ENCODE measurements around the gene PPM1H. TPM values are rescaled to one million over a fixed set of nuclear protein-coding genes. Genes with fewer than 3 reads are reported as not detected.

The PPM1H gene
- total RNA-seq, 1 experiment from 2014 or later: 58.4 TPM

DNA sequence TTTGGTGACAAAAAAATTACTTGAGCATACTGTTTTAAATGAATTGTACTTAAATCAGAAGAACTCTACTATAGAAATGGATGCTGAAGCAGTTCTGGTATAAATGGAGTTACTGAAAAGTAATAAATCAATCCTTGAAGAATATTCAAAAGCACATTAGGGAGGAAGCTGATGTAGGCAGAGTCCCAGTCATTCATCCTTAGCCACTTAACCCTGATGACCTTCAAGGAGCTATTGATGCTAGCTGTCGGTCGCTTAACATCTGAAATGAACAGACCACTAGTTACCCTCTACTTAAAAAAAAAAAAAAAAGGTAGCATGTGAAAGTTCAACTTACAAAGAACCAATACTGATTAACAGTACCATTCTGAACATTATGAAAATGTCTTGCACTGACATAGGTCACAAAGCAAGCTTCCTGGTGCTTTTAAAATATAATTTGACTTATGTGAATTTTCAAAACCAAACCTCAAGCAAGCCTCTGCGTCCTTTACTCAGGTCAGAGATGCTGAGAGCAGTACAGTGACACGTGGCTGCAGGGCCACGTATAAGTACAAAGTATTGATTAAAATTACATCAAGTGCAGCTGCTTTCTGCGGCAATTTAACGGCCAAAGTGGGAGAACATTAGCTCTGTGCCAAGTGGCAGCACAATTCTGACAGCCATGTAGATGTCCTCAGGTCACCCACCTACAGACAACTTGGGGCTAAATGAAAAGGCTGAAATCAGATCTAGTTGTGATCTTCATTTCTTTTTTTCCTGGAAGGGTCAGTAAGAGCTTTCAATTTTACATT, 18.1 kb downstream of the PPM1H start:
- in situ Hi-C loops (cut with HindIII; ENCODE audit: low pct_unique_long_range_greater_than_20kb, low sequenced_read_pairs): no loop called here
- no peak for DNase-seq (ENCODE audit: low read depth, low spot score)

DNA sequence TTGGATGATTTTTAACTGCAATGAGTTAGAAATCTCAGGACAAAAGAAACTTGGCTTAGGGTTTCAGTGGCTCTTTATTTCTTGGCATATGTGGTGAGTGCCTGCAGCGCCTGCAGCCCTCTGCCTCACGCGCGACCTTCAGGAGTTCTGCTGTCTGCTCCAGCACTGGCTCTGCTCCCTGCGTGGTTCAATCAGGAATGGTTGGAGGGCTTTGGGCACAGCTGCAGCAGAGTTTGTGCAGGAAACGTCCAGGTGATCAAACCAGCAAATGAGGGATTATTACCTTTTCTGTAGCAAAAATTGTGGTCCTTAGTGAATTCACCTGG, 19.8 kb downstream of the PPM1H start:
- in situ Hi-C loops (cut with HindIII; ENCODE audit: low pct_unique_long_range_greater_than_20kb, low sequenced_read_pairs): no loop called here
- no peak for DNase-seq (ENCODE audit: low read depth, low spot score)

DNA sequence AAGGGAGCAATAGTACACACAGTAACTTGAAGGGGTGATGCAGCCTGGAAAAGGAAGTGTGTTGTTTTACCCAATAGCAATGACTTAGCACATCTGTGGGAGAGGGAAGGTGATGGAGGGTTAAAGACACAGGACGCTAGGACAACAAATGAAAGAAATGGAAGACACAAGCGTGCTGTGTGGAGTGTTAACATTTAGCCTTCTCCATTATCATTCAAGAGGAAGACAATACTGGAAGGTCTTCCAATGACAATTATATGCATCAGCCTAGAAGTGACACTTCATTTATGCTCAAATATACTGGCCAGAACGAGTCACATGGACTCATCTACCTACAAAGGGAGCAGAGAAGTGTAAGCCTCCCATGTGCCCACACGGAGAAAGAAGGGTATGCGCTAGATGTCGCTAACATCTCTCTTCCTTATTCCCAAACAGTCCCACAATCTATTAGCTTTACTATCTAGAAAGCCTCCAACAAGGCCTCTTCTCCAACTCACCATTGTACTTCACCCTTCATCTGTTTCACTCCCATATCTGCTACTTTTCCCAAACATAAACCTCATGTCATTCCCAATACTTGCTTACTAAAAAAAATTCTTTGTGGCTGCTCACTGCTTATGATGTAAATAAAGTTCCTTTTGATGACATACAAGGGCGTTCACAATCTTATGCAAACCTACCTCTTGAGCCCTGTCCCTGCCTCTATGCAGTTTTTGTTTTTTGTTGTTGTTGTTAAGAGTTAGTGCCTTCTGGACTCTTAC, 20.3 kb downstream of the PPM1H start:
- no peak for DNase-seq (ENCODE audit: low read depth, low spot score)
- in situ Hi-C loops (cut with HindIII; ENCODE audit: low pct_unique_long_range_greater_than_20kb, low sequenced_read_pairs): no loop called here

DNA sequence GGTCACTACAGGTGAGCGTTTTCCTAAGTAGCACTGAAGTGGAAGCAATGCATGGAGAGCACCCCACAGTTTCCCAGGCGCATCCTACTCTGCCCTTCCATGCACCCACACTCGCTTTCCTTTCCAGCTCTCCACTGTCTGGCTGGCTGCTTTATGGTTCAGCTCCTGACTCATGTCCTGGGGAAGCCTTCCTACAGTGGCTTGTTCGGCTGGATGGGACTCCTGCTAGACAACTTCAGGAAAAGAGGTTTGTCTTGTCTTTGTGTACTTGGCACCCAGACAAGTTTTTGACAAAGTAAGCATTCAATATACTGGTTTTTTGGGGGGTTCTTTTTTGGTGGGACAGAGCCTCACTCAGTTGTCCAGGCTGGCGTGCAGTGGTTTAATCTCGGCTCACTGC, 21.6 kb downstream of the PPM1H start:
- DNase-seq (ENCODE audit: low read depth, low spot score): no peak
- in situ Hi-C loops (cut with HindIII; ENCODE audit: low pct_unique_long_range_greater_than_20kb, low sequenced_read_pairs): no loop called here

DNA sequence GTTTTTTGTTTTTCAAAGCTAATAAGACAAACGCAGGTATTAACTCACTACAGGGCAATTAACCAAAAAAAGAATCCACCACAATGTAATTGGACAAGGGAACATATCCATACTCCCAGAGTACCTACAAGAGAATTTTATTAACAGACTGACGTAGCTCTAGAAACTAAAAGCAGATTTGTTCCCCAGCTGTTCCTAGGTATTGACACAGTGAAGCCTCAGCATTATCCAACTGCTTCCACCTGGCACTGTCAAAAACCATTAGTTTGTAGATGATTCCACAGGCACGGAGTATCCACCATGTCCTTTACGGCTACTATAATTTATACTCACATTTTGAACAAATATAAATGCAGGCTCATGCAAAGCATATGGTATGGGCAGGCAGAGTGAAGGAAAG, 22.3 kb downstream of the PPM1H start:
- in situ Hi-C loops (cut with HindIII; ENCODE audit: low pct_unique_long_range_greater_than_20kb, low sequenced_read_pairs): no loop called here
- no peak for DNase-seq (ENCODE audit: low read depth, low spot score)

DNA sequence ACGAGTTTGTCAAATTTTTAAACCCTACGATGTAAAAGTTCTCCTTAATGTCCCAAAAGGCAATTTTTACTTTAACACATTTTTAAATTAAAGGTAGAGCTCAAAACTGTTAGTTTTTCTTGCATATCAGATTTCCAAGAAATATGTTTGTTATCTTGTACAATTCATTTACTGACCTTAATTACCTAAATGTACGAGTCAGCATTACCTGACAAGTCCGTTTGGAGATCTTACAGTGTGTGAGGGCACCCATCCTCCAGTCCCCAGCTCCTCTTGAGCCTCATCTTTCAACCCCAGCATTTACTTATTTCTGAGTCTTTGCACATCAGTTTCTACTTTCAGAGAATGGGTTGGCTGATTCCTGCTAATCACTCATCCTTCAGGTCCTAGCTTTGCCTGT, 23.7 kb downstream of the PPM1H start:
- in situ Hi-C loops (cut with HindIII; ENCODE audit: low pct_unique_long_range_greater_than_20kb, low sequenced_read_pairs): no loop called here
- DNase-seq (ENCODE audit: low read depth, low spot score): no peak

DNA sequence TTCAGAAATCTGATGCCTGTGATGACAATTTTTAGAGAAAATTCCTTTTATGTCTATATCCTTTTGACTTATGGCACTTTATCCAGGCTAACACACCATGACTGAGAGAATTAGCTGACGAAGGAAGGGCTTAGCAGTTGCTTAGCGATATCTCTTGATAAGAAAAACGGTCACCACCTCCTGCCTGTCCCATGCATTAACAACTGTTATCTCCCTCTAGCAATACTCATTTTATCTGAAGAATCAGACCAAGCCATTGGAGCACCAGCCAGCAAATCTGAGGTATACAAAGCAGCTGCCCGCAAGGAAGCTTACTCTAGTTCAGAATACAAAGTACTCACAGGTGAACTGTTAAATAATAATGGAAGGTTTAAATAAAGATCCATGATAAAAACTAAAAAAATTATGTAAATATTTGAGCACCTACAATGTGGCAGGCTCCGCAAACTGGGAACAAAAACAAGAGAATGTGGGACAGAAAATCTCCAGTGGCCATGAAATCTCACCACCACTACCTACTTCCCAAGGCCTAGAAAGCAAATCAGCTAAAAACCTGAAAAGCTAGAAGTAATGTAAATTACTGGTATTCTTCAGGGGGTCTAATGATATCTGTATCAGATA, 24.3 kb downstream of the PPM1H start:
- DNase-seq (ENCODE audit: low read depth, low spot score): no peak
- in situ Hi-C loops (cut with HindIII; ENCODE audit: low pct_unique_long_range_greater_than_20kb, low sequenced_read_pairs): no loop called here

DNA sequence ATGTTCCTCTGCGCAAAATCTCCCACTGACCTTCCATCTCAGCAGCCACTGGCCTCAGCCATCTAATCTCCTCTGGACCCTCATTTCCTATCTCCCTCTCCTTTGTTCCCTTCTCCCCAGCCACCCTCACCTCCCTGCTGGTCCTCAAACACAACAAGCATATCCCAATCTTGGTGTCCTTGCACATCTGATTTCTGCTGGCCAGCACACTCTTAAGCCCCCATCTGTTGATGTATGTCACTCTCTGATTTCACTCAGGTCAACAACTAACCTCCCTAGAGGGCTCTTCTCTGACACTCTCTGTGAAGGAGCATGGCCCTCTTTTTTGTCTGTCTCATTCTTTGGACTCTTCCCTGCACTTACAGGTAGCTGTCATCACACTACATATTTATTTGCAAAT, 25.6 kb downstream of the PPM1H start:
- in situ Hi-C loops (cut with HindIII; ENCODE audit: low pct_unique_long_range_greater_than_20kb, low sequenced_read_pairs): no loop called here
- DNase-seq (ENCODE audit: low read depth, low spot score): no peak

DNA sequence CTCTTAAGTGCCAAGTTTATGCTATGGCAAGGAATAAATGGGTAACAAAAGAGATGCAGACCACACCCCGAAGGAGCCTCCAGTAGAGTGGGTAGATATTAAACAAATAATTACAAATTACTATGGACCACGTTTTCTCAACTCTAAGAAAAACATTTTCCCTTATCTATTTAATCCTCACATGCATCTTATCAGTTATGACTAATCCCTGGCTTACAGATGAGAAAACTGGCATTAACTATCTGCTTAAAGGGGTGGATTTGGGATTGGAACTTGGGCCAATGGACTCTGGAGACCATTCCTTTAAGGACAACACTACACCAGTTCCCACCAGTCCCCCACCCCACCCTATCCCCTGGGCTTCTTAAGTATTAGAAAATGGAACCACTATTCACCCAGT, 26.3 kb downstream of the PPM1H start:
- in situ Hi-C loops (cut with HindIII; ENCODE audit: low pct_unique_long_range_greater_than_20kb, low sequenced_read_pairs): no loop called here
- DNase-seq (ENCODE audit: low read depth, low spot score): no peak

DNA sequence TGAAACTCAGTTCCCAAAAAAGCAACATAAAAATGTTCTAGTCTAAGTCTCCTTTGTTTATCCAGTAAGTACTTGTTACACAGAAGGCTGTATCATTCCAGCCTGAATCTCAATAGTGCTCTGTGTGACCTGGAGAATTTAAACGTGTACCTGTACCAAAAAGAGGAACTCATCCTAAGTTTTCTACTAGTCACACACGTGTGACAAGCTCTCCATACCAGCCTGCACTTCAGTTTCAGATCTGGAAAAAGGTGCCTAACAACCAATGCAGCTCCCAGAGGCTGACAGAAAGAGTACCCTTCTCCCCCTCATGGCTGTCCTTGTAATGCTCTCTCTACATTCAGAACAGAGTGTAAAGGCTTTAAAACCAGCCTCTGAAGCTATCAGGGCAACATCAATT, 27.4 kb downstream of the PPM1H start:
- in situ Hi-C loops (cut with HindIII; ENCODE audit: low pct_unique_long_range_greater_than_20kb, low sequenced_read_pairs): no loop called here

DNA sequence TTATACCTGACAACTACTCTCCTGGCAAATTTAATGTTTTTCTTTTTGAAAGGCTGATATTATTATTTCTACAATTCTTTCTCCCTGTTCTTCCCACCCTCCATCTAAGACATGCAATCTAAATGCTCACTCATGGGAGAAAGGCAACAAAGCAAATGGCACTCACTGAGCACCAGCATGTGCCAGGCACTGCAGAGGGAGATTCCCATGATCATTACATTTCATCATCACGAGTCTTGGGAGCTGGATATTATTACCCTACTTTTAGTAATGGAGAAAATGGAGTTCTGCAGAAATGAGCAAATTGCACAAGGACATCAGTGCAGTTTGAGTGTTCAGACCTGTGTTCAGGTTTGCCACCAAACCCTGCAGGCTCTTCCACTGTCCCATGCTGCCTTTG, 27.9 kb downstream of the PPM1H start:
- in situ Hi-C loops (cut with HindIII; ENCODE audit: low pct_unique_long_range_greater_than_20kb, low sequenced_read_pairs): no loop called here
- DNase-seq (ENCODE audit: low read depth, low spot score): no peak

More for the DNA sequence above, 27.4 kb downstream of the PPM1H start:
- DNase-seq (ENCODE audit: low read depth, low spot score): no peak

DNA sequence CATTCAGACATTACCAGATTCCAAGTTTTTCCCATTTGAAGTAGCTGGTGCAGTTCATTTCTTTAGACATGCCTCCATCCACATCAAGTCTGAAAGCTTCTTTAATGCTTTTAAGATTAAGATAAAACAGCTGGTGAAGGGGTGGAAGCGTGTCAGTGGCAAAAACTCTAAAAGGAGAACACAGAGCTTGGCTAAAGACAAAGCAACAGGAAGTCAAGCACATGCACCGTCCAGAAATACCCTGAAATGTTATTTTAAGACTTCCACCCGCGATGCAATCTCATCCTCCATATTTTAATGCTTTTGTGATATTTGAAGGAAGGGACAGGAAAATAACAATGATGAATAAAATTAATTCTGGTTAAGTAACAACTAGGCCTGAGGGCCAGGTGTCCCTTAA, 31.8 kb downstream of the PPM1H start:
- in situ Hi-C loops (cut with HindIII; ENCODE audit: low pct_unique_long_range_greater_than_20kb, low sequenced_read_pairs): no loop called here
- no peak for DNase-seq (ENCODE audit: low read depth, low spot score)

DNA sequence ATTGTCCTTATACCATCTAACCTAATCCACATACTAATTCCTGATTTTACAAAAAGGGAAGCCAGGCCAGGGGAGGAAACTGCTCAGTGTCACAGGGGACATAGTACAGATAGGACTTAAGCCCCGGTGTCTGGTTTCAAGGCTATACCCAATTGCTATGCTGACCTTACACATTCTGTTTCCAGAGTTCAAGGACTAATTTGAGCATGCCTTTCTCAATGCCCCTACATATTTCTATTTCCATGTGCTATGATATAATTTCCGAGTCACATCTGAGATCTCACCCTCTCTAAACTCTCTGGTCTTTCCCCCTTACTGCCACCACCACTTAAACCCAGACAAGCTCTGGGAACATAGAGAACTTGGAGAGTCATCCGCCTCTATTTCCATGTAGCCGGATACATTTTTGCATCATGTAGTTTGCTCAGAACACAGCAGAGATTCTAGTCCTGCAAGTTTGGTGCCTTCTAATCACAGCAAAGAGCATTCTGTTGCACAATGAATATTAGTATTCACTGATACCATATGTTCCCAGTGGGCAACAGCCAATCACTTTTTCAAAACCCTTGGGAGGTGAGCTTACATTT, 34.2 kb downstream of the PPM1H start:
- in situ Hi-C loops (cut with HindIII; ENCODE audit: low pct_unique_long_range_greater_than_20kb, low sequenced_read_pairs): no loop called here
- DNase-seq (ENCODE audit: low read depth, low spot score): no peak

DNA sequence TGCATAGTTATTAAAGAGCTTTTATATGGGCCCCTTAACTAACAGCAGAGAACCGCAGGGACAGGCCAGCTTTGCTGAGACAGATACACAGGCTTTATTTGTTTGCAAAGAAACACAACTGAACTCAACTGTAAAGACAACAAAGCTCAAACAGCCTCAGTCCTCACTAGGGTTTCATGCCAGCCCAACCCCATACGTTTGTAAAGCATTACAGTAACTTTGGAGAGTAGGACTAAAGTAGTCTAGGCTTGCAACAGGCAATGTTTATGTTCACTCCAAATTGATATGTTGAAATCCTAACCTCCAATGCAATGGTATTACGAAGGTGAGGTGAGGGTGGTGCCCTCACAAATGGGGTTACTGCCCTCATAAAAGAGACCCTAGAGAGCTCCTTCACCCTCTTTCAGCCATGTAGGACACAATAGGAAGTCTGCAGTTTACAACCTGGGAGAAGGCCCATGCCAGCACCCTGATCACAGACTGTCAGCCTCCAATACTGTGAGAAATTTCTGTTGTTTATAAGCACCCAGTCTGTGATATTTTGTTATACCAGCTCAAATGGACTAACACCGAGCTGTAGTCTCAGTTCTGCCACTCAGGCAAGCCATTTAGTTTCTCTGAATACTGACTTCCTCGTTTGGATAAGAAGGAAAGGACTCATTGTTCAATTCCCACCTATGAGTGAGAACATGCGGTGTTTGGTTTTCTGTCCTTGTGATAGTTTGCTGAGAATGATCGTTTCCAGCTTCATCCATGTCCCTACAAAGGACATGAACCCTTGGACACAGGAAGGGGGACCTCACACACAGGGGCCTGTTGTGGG, 35.2 kb downstream of the PPM1H start:
- in situ Hi-C loops (cut with HindIII; ENCODE audit: low pct_unique_long_range_greater_than_20kb, low sequenced_read_pairs): no loop called here
- peak; percentile 51 for DNase-seq (ENCODE audit: low read depth, low spot score)

DNA sequence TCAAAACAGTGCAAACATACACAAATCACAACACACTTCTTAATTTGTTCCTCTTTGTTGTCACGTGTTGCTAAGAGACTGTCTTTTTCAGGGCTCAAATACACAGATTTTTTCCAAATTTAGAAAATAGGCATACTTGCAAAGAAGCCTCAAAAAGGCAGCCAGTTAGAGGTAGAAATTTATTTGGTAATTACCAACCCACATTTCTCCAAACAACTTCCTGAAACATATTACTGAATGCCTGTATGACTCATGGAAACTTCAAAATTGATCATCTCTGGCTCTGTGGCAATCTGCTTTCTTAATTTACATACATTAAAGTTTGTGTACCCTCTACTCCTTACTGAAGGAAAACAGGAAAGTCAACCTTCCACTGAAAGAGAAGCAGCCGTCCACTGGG, 36.4 kb downstream of the PPM1H start:
- in situ Hi-C loops (cut with HindIII; ENCODE audit: low pct_unique_long_range_greater_than_20kb, low sequenced_read_pairs): no loop called here
- no peak for DNase-seq (ENCODE audit: low read depth, low spot score)

DNA sequence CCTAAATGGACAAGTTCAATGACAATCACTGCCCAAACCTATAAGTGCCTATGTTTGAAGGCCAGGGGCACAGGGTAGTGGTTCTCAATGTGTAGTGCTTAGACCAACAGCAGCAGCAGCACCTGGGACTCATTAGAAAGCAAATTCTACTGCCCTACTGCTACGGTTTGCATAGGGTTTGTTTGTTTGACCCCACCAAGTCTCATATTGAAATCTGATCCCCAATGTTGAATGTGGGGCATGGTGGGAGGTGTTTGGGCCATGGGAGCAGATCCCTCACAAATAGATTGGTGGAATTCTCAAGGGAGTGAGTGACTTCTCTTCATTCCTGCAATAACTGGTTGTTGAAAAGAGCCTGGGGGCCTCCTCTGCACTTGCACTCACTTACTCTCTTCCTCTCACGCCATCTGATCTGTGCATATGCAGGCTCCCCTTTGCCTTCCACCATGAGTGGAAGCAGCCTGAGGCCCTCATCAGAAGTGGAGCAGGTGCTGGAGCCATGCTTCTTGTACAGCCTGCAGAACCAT, 39.5 kb downstream of the PPM1H start:
- in situ Hi-C loops (cut with HindIII; ENCODE audit: low pct_unique_long_range_greater_than_20kb, low sequenced_read_pairs): no loop called here
- DNase-seq (ENCODE audit: low read depth, low spot score): no peak

DNA sequence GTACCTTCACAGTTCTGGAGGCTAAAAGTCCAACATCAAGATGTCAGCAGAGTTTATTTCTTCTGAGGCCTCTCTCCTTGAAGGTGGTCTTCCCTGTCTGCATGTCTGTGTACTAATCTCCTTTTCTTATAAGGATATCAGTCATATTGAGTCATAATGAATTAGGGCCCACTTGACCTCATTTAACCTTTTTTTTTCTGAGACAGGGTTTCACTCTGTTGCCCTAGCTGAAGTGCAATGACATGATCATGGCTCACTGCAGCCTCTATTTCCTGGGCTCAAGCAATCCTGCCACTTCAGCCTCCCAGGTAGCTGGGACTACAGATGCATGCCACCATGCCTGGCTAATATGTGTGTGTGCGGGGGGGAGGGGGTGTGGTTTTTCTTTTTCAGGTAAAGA, 41.7 kb downstream of the PPM1H start:
- DNase-seq (ENCODE audit: low read depth, low spot score): no peak

More for the DNA sequence above, 41.7 kb downstream of the PPM1H start:
- in situ Hi-C loops (cut with HindIII; ENCODE audit: low pct_unique_long_range_greater_than_20kb, low sequenced_read_pairs): no loop called here
